Tibial artery (tissue), 4 donors: Measurements from ENCODE around the gene S100A1.

Experiments used
- DNase-seq, 2 donors: peaks; one replicate each; pipeline ENCODE4 v3.0.0-alpha.2; 2019
- H3K27ac ChIP-seq, 2 donors: fragments of 200-600 bp; sonication (generic) in 1 of 2; 1 replicate in 1 of 2; 2 replicates in 1 of 2; pipeline ENCODE4 v1.5.1; 2018 to 2019; ENCODE audit warnings: mild to moderate bottlenecking in 1 of 2
- H3K27me3 ChIP-seq, 2 donors: fragments of 200-600 bp; sonication (generic) in 1 of 2; one replicate each; pipeline versions ENCODE4 v1.5.1 to v1.6.0; 2016 to 2019
- H3K36me3 ChIP-seq, 3 donors: fragments of 200-600 bp; sonication (generic) in 2 of 3; one replicate each; pipeline ENCODE4 v1.5.1; 2016 to 2019; ENCODE audit warnings: mild to moderate bottlenecking in 2 of 3
- H3K4me1 ChIP-seq, 4 donors: fragments of 200-600 bp; sonication (generic) in 2 of 4; 1 replicate in 3 of 4; 2 replicates in 1 of 4; pipeline ENCODE4 v1.5.1; 2016 to 2019
- H3K4me3 ChIP-seq, 2 donors: fragments of 200-600 bp; sonication (generic) in 1 of 2; 1 replicate in 1 of 2; 2 replicates in 1 of 2; pipeline ENCODE4 v1.5.1; 2018 to 2019; ENCODE audit warnings: mild to moderate bottlenecking in 2 of 2
- H3K9me3 ChIP-seq, 3 donors: fragments of 200-600 bp; sonication (generic) in 1 of 3; one replicate each; pipeline ENCODE4 v1.5.1; 2016 to 2019
- intact Hi-C: fragments of 100-400 bp; cut with DNase I; formaldehyde crosslinking; loops from one replicate; pipeline ENCODE4 v1.15.0; 2023; ENCODE audit warnings: low total_unique reads
- TF ChIP-seq, protein P1 (sequence below), 2 experiments: fragments of 200-600 bp in 1 of 2; fragments of 450-650 bp in 1 of 2; IDR thresholded peaks; one replicate each; pipeline ENCODE4 v1.5.1; 2017 to 2019; ENCODE audit warnings: antibody characterized with exemption in 2 of 2, mild to moderate bottlenecking in 1 of 2, moderate library complexity in 1 of 2

The S100A1 gene

DNA sequence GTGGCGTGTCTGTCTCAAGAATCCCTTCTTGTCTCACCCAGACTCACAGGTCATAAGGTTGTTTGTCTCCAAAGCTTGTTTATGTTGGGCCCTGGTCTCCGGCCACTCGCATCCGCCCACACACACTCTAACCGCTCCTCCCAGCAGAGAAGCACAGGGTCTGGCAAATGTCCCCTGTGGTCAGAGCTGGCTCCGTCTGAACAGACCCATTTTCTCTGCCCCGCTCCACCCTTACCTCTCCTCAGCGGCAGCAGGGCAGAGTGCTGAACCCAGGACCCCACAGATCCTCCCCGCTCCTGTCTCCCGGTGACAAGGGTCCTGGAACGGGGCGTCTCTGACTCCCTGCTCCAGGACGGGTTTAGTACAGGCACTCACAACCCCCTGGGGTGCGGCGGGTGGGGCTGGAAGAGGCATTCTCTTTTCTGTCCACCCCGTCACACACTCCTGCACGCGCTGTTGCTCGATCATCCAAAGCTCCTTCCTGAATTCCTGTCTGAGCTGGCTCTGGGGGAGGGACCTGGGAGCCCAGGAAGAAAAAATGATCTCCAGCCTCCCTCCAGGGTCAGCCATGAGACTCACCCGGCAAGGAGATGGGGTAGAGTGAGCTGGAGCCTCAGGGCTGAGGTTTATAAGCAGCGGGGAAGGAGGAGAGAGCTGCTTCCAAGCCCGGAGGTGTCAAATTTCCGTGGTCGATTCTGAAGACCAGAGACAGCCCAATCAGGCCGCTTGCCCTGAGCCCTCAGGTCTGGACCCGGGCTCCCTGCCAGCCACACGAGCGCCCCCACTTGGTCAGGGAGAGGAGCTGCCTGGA lies 1.1 kb upstream of the S100A1 start, which contains the start of gene S100A13:
TSS of gene S100A13 (minus strand) at position 602 of the 811 bp plus-strand sequence. CDS start 1,033 bp downstream, outside the sequence.
- DNase-seq: peak; percentile 83 to 91
- intact Hi-C loops: no loop called here
- peaks cover 0 to 63% (median 47%) of the 10 kb centered on the region in 4 donors for H3K4me1 ChIP-seq

DNA sequence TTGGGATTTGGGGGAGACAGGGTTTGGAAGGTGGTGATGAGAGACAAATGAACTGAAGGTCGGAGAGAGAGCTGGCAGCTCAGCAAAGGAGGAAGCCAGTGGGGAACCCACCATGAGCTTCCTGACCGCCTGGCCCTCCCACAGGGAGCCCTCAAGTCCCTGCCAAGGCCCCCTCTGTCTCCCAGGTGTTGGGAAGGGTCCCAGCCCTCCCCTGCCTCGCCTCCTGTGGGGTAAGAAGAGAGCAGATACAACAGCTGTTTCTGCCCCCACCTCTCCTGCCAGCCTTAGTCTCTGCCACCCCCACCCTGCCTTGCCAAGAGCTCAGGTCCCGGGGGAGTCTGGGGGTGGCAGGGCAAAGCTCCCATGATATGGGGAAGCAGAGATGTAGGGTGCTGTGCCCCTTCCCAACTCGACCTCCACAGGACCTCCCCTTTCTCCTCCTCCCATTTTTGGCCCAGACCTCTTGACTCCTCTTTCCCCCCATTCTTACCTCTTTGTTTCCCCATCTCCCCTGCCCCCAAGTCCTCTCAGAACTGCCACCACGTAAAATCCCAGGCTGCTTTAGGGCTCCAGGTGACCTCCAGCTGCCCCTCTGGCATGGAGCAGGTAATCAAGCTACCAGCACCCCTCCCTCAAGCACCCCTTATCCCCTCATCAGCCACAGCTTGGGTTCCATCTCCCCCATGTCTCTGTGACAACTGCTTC lies 556 bp downstream of the S100A1 start:
- Histone ChIP-seq H3K36me3 (no peaks in the 10 kb centered on the region), H3K4me3 (no peak overlapping the region), H3K27ac (peak overlapping the region; percentile 89 to 92), H3K27me3 (no peaks in the 10 kb centered on the region), H3K9me3 (no peaks in the 10 kb centered on the region), H3K4me1 (peaks cover 0 to 66% (median 49%) of the 10 kb centered on the region in 4 donors)
- intact Hi-C loops: no loop called here
- TF ChIP-seq, protein P1, sequence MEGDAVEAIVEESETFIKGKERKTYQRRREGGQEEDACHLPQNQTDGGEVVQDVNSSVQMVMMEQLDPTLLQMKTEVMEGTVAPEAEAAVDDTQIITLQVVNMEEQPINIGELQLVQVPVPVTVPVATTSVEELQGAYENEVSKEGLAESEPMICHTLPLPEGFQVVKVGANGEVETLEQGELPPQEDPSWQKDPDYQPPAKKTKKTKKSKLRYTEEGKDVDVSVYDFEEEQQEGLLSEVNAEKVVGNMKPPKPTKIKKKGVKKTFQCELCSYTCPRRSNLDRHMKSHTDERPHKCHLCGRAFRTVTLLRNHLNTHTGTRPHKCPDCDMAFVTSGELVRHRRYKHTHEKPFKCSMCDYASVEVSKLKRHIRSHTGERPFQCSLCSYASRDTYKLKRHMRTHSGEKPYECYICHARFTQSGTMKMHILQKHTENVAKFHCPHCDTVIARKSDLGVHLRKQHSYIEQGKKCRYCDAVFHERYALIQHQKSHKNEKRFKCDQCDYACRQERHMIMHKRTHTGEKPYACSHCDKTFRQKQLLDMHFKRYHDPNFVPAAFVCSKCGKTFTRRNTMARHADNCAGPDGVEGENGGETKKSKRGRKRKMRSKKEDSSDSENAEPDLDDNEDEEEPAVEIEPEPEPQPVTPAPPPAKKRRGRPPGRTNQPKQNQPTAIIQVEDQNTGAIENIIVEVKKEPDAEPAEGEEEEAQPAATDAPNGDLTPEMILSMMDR (IDR thresholded peaks at IDR 0.05): no peak
- peak in 1 of 2 donors; percentile 66 for DNase-seq

More for the DNA sequence above, 1.1 kb upstream of the S100A1 start, which contains the start of gene S100A13:
- Histone ChIP-seq H3K27me3 (no peaks in the 10 kb centered on the region), H3K9me3 (no peaks in the 10 kb centered on the region), H3K36me3 (peaks cover 0 to 12% (median 3%) of the 10 kb centered on the region in 3 donors), H3K27ac (peak within 1 kb of the TSS; percentile 89 to 92), H3K4me3 (peak within 1 kb of the TSS; percentile 56 to 65)
- TF ChIP-seq, protein P1 (IDR thresholded peaks at IDR 0.05): peak; percentile 51 to 57

DNA sequence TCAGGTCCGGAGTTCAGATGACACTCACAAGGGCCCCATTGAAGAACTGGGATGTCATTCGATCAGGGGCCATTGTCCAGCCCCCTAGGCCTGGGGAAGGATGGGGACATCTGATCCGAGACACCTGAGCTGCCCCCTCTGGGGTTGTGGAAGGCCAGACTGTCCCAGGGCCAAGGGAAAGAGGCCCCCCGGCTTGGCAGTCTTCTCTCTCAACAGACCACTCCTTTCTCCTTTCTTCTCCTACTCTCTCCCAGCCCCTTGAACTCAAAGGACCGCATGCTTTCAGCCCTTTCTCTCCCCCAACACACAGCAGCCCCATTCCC lies 1.1 kb downstream of the S100A1 start:
- Histone ChIP-seq H3K4me3 (no peak overlapping the region), H3K27me3 (no peaks in the 10 kb centered on the region), H3K4me1 (peaks cover 0 to 66% (median 46%) of the 10 kb centered on the region in 4 donors), H3K9me3 (no peaks in the 10 kb centered on the region), H3K27ac (peak overlapping the region; percentile 89 to 92), H3K36me3 (no peaks in the 10 kb centered on the region)
- intact Hi-C loops: no loop called here
- TF ChIP-seq, protein P1 (IDR thresholded peaks at IDR 0.05): no peak
- DNase-seq: peak in 1 of 2 donors; percentile 63

DNA sequence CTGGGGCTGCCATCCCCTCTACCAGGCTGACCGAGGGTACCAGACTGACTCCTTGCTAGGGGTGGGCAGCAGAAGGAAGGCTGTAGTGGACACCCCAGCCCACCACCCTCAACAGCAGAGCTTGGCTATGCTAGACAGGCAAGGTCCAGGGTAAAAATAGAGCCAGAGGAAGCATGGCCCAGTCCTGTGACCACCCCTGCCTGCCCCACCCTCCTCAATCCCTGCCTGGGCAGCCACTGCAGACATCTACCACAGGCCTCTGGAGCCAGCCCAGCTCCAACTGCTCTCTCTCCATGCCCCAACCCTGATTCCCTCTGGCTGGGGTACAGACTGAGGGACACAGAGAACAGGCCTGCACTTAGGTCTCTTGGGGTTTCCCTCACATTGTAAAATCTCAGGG lies 1.7 kb downstream of the S100A1 start:
- Histone ChIP-seq H3K27me3 (no peaks in the 10 kb centered on the region), H3K4me3 (no peak overlapping the region), H3K9me3 (no peaks in the 10 kb centered on the region), H3K36me3 (no peaks in the 10 kb centered on the region), H3K27ac (peak overlapping the region; percentile 89 to 92), H3K4me1 (peaks cover 0 to 68% (median 44%) of the 10 kb centered on the region in 4 donors)
- DNase-seq: peak in 1 of 2 donors; percentile 79
- TF ChIP-seq, protein P1 (IDR thresholded peaks at IDR 0.05): no peak
- intact Hi-C loops: no loop called here

DNA sequence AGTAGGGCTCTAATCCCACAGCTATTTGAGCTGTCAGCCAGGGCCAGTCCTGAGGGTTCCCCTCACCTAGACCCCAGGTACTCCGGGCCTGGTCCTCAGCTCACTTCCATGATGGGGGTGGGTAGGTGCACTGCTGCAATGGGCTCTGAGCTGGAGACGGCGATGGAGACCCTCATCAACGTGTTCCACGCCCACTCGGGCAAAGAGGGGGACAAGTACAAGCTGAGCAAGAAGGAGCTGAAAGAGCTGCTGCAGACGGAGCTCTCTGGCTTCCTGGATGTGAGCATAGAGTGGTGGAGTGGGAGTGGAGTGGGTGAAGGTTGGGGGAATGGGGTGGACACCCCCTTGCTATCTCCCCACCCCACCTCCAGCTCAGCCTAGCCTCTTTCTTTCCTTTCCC lies 2.1 kb downstream of the S100A1 start:
- Histone ChIP-seq H3K36me3 (no peaks in the 10 kb centered on the region), H3K9me3 (no peaks in the 10 kb centered on the region), H3K4me3 (no peak overlapping the region), H3K27me3 (no peaks in the 10 kb centered on the region), H3K27ac (peak overlapping the region; percentile 89 to 92), H3K4me1 (peaks cover 0 to 68% (median 44%) of the 10 kb centered on the region in 4 donors)
- DNase-seq: no peak
- intact Hi-C loops: no loop called here
- TF ChIP-seq, protein P1 (IDR thresholded peaks at IDR 0.05): no peak
